SH-SY5Y (cell line): ENCODE results near the gene ZNF823.

Experiments used
- GATA2 ChIP-seq: IDR thresholded peaks from 2 replicates; pipeline ENCODE4 v1.6.1; 2011; ENCODE audit warnings: mild to moderate bottlenecking, low read depth, low read length
- GATA3 ChIP-seq: IDR thresholded peaks from 2 replicates; pipeline ENCODE4 v1.6.1; 2011; ENCODE audit warnings: low read depth, mild to moderate bottlenecking, low read length, moderate library complexity

DNA sequence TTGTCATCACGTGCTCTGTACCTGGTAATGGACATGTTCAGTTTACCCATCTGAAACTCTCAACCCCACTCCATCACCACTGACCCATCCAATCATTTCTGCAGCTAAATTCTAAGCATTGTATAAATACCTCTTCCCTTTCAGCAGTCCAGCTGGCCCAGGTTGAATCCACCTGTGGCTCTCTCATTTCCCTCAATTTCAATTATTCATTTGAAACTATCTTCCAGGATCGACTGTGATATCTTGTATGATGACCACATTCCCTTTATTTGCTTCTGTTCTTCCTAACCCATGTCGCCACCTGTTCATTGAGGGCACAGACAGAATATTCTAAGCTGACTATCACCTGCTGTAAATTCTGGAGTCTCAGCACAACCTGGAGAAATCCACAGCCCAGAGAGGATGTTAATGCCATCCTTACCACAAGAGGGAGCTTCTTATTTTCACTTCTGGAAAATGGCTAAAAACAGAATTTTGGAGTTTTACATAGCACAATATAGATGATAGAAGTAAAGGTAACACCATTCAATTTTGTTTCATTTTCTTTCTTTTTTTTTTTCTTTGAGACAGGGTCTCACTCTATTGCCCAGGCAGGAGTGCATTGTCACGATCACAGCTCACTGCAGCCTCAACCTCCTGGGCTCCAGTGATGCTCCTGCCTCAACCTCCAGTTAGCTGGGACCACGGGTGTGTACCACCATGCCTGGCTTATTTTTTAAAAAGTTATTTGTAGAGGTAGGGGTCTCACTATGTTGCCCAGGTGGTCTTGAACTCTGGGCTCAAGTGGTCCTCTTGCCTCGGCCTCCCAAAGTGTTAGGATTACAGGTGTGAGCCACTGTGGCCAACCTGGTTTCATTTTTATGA is 38.6 kb downstream of the ZNF823 start:
- TF ChIP-seq GATA2 (no peak), GATA3 (no peak)
